HepG2 (cell line): ENCODE measurements around the gene ADCY10.

Experiments
- GLMP ChIP-seq: sonication (generic); formaldehyde crosslinking; IDR thresholded peaks from 2 replicates; pipeline ENCODE4 v1.9.0; 2021; ENCODE audit warnings: missing genetic modification reagents, mild to moderate bottlenecking, borderline replicate concordance
- KLF16 ChIP-seq, 2 experiments: sonication (generic) in 1 of 2; formaldehyde crosslinking in 1 of 2; IDR thresholded peaks; 2 replicates each; pipeline versions ENCODE4 v1.6.1 to v1.8.0; 2016 to 2023; ENCODE audit warnings: missing genetic modification reagents in 2 of 2, missing compliant biosample characterization in 1 of 2
- NFE2 ChIP-seq: sonication (generic); formaldehyde crosslinking; IDR thresholded peaks from 2 replicates; pipeline ENCODE4 v1.4.0; 2020; ENCODE audit warnings: missing genetic modification reagents
- POGZ ChIP-seq: sonication (generic); formaldehyde crosslinking; IDR thresholded peaks from 2 replicates; pipeline ENCODE4 v1.4.0; 2020; ENCODE audit warnings: mild to moderate bottlenecking, missing genetic modification reagents
- SP2 ChIP-seq: sonication (generic); formaldehyde crosslinking; IDR thresholded peaks from 2 replicates; pipeline ENCODE4 v1.5.1; 2020; ENCODE audit warnings: mild to moderate bottlenecking, missing genetic modification reagents
- TAF1 ChIP-seq: sonication (generic); formaldehyde crosslinking; IDR thresholded peaks from 2 replicates; pipeline ENCODE4 v1.4.0; 2020; ENCODE audit warnings: missing genetic modification reagents
- THAP11 ChIP-seq: IDR thresholded peaks from 2 replicates; pipeline ENCODE4 v1.6.1; 2016; ENCODE audit warnings: missing biosample characterization, missing genetic modification reagents
- ZFX ChIP-seq: sonication (generic); formaldehyde crosslinking; IDR thresholded peaks from 2 replicates; pipeline ENCODE4 v1.4.0; 2020; ENCODE audit warnings: mild to moderate bottlenecking, low read depth, missing genetic modification reagents, moderate library complexity
- ZNF121 ChIP-seq: sonication (generic); formaldehyde crosslinking; IDR thresholded peaks from 2 replicates; pipeline ENCODE4 v1.5.0; 2020; ENCODE audit warnings: mild to moderate bottlenecking, missing genetic modification reagents

- no peak for TF ChIP-seq ZFX (CRISPR knock-in tag)
- TF ChIP-seq TAF1: no peak
- TF ChIP-seq GLMP (CRISPR knock-in tag): no peak
- TF ChIP-seq KLF16 (CRISPR knock-in tag; IDR thresholded peaks at IDR 0.05): no peak
- no peak for TF ChIP-seq THAP11 (CRISPR knock-in tag)
- no peak for TF ChIP-seq NFE2 (CRISPR knock-in tag)
- TF ChIP-seq POGZ: no peak
- no peak for TF ChIP-seq SP2 (CRISPR knock-in tag)
- no peak for TF ChIP-seq ZNF121 (CRISPR knock-in tag)
Observed at GRCh38 chr1:167909691-167910180, 4.2 kb downstream of the ADCY10 start.
